HG03558 (cell line): ENCODE data around the gene TOB1.
A peak's percentile ranks its signal among the peaks of the same experiment; 100 is the strongest.
"Not testable (repeated sequence)": the region's sequence is repeated elsewhere in the genome, so short reads cannot be mapped to it uniquely, and the experiment has no call there.

ENCODE experiments used
- ATAC-seq: cut with Tn5 transposase; IDR thresholded peaks from one replicate; pipeline ENCODE4 v1.9.1; 2021; ENCODE audit warnings: moderate number of reproducible peaks; ENCODE audit not compliant: unreplicated experiment; ENCODE audit errors: extremely low read depth

The TOB1 gene

DNA sequence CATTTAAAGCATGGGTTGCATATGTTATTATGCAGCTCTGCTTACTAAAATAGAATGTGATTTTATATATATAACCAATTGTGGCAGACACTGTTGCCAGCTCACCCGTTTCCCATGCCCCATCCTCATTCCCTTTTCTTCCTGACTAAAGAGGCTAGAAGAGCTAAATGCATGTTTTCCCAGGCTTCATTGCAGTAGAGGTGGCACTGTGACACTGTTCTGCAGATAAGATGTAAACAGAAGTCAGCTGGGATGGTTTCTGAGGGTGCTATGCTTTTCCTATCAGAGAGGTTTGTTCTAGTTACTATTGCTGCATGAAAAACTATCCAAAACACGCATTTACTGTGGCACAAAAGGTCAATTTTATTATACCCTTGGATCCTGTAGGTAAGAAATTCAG lies 5.7 kb upstream of the TOB1 start:
- ATAC-seq: no peak

DNA sequence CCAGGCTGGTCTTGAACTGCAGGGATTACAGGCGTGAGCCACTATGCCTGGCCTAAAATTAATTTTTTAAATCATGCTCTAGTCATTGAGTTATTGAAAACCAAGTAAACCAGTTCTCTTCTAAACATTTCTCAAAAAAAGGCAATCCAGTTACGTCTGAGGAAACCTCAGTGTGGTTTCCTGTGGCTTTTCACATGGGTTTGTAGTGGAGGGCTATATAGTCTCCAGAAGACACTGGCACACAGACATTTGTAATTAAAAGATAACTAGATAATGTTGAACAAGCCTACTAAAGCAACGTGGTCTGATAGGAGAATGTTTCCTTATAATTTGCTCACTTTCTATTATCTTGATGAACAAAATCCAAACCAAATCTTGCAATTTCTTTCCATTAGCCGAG lies 5.2 kb upstream of the TOB1 start:
- no peak for ATAC-seq

DNA sequence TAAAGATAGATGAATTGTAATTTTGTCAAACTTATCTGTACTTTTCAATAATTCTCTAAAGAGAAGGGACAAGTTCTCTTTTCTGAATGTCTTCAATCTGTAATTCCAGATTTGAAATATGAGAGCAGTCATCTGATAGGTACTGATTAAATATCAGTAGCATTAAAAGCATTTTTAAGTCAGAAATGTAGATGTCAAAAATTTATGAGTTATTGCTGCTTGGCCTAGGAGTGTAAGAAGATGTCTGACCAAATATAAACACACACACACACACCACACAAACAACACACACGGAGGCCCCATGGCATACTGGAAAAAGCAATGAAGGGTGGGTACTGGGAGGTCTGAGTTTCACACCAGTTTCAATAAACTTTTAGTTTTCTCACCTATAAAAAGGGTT lies 2.4 kb upstream of the TOB1 start:
- ATAC-seq: no peak

DNA sequence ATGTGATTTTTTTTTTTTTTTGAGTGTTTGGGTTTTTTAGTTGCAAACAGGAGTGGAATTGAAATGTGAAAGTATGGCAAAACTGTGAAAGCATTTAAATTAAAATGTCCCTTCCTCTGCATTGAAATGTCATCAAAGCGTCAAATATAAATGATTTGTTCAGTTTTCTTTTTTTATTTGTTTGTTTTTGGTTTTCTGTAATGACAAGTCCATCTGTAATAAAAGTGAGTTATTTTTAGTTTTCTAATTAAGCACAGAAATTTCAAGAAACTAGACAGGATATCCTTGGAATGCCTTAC lies 1.9 kb upstream of the TOB1 start:
- ATAC-seq: no peak

DNA sequence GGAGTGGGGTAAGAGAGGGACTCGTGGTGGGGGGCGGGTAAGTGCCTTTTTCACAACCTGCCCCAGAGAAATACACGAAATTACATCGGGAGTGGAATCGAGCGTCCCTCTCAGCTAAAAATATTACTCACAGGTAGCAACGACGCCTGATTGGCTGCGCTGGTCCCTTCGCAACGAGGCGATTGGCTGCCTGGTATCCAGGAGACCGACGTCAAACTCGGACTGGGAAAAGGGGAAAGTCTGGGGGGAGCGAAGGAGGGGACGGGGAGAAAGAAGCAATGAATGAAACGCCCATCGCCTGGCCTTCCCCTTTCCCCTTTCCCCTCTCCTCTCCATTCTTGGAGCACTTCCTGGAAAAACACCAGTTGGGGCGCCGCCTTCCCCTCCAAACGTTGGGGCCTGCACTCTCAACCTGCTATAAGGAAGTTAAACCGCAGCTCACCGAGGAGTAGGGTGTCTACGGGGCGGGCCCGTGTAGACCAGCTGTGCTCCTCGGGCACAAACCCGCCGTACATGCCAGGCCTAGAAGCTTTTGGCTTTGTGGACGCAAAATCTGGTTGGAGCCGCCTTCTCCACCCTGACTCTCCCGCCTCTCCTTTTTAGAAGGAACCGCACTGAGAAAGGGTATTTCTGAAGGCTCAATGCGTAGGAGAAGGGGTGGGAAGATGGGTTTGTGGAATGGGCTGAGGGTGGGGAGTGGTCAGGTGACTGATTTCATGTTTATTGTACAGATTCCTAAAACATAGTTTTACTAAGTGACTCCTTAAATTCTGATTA lies 1.4 kb upstream of the TOB1 start:
- no peak for ATAC-seq

DNA sequence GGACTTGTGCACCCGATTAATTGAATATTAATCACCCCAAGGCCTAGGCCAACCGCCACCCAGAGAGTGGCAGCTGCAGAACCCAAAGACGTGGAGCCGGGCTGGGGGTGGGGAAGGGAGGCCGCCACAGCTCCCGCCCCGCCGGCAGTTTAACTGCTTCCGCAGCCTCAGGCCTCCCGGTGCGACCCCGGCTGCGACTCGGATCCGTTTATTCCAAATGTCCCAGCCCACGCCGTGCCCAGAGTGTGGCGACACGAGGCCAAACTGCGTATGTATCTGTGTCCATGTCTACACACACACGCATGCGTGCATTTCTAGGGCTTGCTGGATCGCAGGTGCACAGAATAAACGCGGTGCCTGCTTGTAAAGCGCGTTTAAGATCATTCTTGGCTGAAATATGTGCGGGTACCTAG lies 802 bp upstream of the TOB1 start:
- ATAC-seq: no peak

DNA sequence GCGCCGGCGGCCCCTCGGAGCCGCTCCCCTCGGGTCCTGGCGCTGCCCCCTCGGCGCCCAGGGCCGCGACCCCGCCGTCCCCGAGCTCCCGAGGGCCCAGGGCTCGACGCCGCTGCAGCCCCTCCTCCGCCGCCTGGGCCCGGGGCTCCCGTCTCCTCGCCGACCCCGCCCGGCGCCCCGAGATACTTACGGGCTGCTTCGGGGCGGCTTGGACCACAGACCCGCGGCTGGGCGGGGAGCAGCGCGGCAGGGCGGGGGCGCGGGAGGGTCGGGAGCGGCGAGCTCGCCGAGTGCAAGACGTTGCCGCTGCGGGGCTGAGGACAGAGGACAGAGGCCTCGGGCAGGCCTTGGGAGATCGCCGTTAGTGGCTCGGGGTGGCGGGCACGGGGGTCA lies 290 bp downstream of the TOB1 start:
- ATAC-seq: peak; percentile 3

DNA sequence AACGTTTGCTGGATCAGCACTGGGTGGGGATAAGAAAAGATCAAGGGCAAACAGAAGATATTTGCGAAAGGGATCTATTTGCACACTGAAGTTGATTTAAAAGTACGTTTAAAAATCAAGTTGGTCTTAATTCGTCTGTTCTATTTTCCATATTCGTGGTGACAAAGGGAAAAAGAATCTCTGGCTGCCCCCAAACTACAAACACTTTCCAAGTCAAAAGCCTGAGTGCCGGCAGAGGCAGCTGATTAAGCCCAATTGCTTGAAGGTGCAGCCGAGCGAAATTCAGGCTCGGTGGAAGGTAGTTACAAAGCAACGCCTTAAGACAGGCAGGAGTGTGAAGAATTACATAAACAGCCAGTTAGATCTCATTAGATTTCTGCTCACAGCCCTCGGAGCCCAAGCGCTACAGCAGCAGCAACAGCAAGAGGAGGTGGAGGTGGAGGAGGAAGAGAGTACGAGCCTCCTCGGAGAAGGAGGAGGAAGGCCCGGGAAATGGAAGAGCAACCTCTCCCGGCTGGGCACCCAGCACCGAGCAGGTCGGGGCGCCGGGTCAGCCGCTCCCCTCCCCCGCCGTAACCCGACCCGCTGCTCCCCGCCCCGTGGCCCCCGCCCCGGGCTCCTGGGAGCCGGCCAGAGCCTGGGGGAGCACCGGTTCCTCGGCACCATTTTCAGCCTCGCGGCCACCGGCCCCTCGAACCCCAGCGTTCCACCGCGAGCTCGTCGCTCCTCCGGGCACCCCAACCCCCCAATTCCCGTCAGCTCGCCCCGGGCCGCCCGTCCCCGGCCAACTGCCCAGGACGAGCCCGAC lies 890 bp downstream of the TOB1 start:
- no peak for ATAC-seq

DNA sequence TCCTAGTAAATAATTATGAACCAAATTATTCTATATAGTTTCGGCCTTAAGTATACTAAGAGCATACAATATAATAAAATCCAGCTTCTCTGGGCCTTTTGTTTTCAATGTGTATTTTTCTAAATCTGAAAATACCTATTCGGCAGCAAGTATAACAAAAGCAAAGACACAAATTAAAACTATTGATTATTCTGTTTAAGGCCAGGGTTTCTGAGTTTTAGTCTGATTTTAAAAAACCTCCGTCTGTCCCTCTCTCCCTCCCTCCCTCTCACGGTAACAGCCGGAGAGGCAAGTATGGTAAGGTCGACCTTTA lies 1.5 kb downstream of the TOB1 start:
- ATAC-seq: no peak

DNA sequence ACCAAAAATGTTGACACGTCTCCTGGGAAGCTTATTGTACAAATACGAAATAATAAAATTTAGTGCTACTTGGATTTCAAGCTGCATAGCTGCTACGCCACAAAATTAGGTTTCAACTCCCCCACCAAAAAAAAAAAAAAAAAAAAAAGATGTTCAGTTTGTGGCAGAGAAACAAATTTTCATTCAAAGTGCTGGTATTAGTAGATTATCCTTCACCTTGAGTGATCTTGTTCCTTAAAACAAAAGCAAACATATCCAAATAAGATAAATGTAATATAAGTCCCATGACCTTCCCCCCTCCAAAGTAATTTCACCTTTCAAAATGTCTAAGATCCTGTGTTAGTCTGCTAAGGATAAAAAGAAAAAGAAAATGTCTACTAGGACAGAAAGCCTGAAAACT lies 2.2 kb downstream of the TOB1 start:
- no peak for ATAC-seq

DNA sequence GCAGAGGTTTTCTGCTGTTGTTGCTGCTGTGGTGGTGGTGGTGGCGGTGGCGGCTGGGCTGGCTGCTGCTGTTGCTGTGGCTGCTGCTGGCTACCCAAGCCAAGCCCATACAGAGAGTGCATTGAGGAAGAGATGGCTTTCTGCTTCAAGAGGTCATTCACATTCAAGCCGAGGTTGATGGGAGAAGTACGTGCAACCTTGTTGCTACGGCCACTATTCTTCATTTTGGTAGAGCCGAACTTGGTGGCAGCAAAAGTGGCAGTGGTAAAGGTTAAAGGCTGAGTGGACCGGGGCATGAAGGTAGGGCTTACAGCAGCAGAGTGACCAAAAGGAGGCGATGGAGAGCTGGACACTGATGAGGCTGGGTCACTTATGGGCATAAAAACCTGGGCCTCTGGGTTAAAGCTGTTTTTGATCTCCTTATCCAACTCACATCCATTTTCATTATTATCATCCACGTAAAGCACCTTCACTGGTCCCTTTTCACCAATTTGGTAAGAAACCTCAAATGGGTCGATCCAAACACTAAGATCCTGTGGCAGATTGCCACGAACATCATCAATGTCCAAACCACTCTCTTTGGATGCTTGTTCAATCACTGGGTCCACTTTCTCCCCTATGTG lies 2.8 kb downstream of the TOB1 start:
- ATAC-seq: no peak

DNA sequence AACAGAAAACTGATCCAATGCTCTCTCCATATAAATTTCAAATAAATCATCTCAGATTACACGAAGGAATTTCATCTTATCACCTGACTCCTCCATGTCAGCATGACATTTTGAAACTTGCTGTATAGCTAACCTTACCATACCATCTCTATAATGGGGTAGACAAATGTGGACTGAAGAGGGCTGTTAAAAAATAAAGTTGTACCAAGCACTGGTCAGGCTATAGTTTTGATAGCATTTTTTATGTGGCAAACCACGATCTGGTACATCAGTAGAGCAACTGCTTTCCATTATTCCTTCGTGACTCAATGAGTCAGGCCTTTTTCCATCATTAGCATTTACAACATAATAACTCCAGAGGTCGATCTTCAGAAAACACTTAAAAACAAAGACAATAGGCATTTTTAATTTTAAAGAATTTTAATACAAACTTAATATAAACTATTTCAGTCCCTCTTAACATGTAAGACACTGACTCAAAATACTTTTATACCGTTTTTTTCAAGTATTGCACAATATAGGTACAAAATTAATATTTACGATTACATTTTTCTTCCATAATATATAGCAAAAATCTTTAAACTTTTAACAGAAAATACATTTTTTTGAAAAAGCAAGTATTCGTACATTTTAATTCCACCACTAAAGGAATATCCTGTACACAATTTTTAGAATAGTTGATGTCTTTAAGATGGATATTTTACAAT lies 4.2 kb downstream of the TOB1 start:
- ATAC-seq: no peak

DNA sequence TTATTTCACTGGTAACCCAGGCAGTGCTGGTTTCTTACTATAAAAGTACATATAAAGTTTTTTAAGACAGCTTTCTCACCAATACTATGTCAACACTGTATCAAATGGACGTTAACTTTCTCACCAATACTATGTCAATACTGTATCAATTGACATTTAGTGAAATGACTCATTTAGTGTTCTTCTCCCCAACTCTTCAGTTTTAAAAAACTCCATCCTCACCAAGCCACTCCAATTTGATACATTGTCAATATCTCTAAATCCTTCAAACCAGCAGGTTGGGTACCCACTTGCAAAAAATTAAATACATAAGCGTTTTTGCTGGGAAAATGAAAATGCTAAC lies 4.8 kb downstream of the TOB1 start:
- no peak for ATAC-seq

DNA sequence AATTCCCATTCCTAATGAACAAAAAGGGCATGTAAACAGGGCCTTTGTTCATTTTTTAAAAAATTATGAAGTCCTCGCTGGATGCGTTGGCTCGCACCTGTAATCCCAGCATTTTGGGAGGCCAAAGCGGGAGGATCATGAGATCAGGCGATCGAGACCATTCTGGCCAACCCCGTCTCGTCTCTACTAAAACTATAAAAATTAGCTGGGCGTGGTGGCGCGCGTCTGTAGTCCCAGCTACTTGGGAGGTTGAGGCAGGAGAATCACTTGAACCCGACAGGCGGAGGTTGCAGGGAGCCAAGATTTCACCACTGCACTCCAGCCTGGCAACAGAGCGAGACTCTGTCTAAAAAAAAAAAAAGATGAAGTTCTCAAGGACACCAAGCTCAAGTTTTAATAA lies 6.4 kb downstream of the TOB1 start:
- not testable (repeated sequence) for ATAC-seq

DNA sequence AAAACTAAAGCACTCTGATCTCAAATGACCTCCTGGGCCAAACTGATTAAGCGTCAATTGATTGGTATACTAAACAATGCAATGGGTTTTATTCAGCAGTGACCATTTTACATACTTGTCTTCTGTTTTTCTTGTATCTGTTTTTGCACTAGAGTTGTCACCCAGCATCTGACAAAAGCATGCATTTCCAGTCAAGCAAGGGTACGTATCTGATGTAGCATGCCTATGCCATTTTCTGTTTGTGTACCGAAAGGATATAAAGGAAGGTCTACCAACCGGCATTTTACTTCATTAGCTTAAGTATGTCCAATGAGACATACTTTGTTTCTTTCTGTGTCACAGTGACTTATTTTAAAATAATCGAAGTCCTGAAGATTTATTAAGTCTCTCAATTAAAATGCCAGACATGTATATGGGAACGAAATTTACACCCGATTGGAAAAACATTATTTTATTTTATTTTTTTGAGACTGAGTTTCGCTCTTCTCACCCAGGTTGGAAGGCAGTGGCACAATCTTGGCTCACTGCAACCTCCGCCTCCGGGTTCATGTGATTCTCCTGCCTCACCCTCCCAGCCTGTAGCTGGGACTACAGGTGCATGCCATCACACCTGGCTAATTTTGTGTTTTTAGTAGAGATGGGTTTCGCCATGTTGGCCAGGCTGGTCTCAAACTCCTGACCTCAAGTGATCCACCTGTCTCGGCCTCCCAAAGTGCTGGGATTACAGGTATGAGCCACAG lies 7.5 kb downstream of the TOB1 start:
- no peak for ATAC-seq

DNA sequence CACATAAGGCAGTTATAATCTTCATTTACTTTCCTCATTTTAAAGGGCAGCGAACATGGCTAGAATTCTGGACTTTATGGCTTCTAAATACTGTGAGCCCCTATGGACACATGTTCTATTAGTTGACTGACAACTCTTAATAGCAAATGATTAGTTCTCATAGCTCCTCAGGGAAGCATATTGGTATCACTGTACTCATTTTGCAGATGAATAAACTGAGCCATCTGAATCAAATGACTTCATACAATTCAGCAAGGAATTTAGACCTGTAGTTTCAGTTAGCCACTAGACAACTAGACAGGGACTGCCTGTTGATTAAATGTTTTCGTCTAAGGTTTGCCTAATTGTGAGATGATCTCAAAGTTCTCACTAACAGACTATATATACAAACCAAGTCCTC lies 9.7 kb downstream of the TOB1 start:
- ATAC-seq: no peak

DNA sequence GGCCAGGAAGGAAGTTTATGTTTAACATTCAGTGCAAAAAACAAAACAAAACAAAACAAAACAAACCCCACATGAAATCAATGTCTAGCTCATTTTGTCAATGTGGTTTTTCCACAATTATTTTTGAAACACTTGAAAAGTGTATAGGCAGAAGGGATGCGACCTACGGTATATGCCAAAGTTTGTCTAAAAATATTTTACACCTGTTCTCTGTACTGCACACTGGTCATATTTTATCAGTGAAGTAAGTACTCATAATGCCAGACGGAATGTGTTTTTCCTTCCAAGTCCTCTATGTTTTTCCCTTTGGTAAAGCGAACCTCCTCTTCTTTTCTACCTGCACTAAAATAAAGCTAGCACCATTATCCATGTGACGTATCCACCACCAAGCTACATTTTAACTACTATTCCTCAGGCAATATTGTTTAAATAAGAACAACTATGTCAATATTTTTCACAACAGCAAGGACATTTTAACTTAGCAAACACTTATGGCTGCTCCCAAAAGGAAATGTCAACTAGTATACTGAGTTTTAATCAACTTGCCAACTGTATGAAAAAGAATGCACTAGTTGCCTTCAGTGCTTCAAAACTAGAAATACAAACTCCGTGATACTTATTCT lies 10.3 kb downstream of the TOB1 start:
- no peak for ATAC-seq

DNA sequence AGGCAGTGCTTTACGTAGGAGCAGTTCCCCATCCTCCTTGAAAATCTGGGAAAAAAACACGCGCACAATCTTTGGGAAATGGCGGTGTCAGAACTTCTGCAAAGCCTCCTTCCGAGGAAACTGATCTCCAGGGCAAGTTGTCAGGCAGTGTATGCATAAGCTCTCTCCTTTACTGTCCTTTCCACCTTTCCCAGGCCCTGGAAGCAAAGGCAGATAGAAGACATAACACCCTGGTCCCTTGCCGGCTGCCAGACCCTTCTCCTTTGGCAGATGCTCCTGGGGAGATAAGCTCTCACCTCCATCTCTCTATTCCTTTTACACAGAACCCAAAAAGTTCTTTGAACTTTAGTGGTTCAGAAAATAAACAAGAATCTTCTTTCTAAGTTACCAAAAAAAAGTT lies 12.4 kb downstream of the TOB1 start:
- ATAC-seq: no peak

DNA sequence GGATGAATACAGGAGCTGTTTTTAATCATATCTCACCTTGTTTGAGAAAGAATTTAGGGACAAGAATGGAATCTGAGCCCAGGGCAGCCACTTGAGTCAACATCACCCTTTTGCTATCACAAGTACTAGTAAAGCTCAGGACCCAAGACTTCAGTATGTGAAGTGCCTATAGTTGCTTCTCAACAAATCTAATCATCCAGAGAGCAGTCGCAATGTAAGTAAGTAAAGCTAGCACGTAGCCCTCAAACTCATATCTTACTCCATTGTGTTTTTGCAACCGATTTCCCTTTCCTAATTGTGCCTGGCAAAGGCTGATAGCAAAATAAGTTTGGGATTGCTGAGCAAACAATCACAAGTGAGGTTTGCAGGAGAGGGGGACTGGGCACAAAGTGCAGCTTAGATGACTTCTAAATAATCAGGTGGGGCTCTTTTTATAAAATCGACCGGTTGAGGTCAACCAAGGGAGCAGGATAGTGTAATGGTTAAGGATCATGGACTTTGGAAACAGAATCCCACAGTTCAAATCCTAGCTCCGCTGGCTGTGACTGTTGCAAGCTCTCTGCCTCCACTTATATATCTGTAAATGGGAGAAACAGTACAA lies 13.0 kb downstream of the TOB1 start:
- no peak for ATAC-seq

DNA sequence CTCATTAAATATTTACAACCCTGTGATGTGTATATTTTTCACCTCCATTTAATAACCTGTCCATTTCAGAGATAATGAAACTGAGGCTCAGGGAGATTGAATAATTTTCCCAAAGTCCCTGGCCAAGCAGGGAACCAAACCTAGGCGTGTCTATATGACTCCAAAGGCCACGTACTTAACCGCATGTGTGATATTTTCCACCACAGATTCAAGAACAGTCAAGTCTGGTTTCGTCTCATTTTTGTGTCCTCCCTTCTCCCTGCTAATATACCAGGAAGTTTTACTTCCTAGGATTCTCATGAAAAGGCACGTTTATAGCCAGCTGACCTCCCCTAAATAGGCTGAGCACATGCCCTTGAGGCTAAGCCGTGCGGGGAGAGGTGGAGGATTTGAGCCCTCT lies 15.5 kb downstream of the TOB1 start:
- no peak for ATAC-seq
